ENCODE results near the gene AFF3.

Gene AFF3

DNA sequence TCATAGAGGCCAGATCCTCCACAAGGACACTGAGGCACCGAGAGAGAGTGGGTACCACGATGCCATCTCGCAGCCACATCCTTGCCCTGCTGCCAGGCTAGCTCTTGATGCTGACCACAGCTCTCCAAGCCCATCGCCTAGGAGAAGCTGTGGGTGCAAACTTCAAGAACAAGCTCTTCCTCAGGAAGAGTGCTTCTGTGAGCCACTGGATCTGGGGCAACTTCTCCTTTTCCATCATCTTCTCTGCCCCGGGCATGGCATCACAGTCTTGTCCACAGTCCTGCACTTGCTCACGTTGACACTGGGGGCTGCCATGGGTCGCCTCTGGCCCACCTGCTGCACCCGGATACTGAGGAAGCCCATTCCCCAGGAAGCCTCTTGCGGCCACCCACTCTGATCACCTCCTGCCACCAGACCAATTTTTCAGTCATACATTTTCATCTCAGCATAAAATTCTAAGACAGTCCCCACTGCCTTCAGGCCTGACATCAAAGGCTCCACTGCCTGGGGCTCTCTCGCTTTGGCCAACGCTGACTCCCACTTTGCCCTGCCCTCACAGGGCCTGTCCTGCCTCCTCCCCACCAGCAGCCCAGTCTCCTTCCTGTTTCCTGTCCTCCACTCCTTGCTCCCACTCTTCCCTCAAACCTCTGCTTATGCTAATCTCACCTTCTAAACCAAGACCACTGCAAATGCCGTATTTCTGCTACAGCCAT, 243.9 kb downstream of the AFF3 start:
- Histone ChIP-seq H3K27ac (ENCODE audit: low read length, poor library complexity, severe bottlenecking) (no peak overlapping the region), H3K27me3 (ENCODE audit: control insufficient read depth in 1 of 2, insufficient read depth in 1 of 2, low read length in 2 of 2) (peaks cover 0 to 22% of the 10 kb centered on the region in 2 experiments), H3K36me3 (ENCODE audit: control insufficient read depth in 1 of 2, insufficient read depth in 2 of 2, low read depth in 1 of 2, low read length in 2 of 2) (peaks cover 0 to 13% of the 10 kb centered on the region in 2 experiments), H3K23ac (ENCODE audit: low read length in 2 of 2) (no peak overlapping the region), H2BK15ac (ENCODE audit: low read depth, poor library complexity, severe bottlenecking) (no peak overlapping the region), H4K91ac (ENCODE audit: low read length) (no peak overlapping the region), H3K9ac (ENCODE audit: low read length) (no peak overlapping the region), H3K4me2 (ENCODE audit: low read length, poor library complexity, severe bottlenecking) (no peak overlapping the region), H3K4me1 (ENCODE audit: control insufficient read depth, insufficient read depth, low read depth, low read length) (peaks cover 3% of the 10 kb centered on the region), H2BK12ac (ENCODE audit: low read length in 2 of 2) (no peak overlapping the region), H2AFZ (ENCODE audit: low read depth, low read length) (no peak overlapping the region), H3K9me3 (ENCODE audit: control insufficient read depth, low read length) (no peaks in the 10 kb centered on the region), H2AK5ac (ENCODE audit: low read length, severe bottlenecking) (no peak overlapping the region), H3K4ac (ENCODE audit: low read depth in 1 of 2, low read length in 2 of 2) (peak overlapping the region in 1 of 2 experiments; percentile 12), H3K79me1 (replicated peaks; ENCODE audit: low read length, poor library complexity, severe bottlenecking) (peaks cover 37% of the 10 kb centered on the region), H2BK5ac (ENCODE audit: low read depth, low read length, poor library complexity, severe bottlenecking) (no peak overlapping the region), H3K18ac (ENCODE audit: low read depth in 1 of 2, low read length in 2 of 2) (peak overlapping the region in 1 of 2 experiments; percentile 59), H4K8ac (ENCODE audit: low read length) (peak overlapping the region; percentile 59), H2BK120ac (ENCODE audit: low read depth, low read length) (no peak overlapping the region), H3K4me3 (ENCODE audit: insufficient read depth in 1 of 2, low read depth in 1 of 2, low read length in 2 of 2) (no peak overlapping the region), H3K14ac (ENCODE audit: low read length in 2 of 2) (no peak overlapping the region)
- DNase-seq = no peak
- WGBS = 96% methylated on average over 11 of the region's 12 CpGs

GRCh38 chr2:99891428-99891780, 251.0 kb downstream of the AFF3 start:
- H4K8ac ChIP-seq (ENCODE audit: low read length) = peak overlapping the region; percentile 32
- no peak overlapping the region for H2BK120ac ChIP-seq (ENCODE audit: low read depth, low read length)
- H2BK15ac ChIP-seq (ENCODE audit: low read depth, poor library complexity, severe bottlenecking) = no peak overlapping the region
- H3K27ac ChIP-seq (ENCODE audit: low read length, poor library complexity, severe bottlenecking) = no peak overlapping the region
- H3K4me3 ChIP-seq (ENCODE audit: insufficient read depth in 1 of 2, low read depth in 1 of 2, low read length in 2 of 2) = no peak overlapping the region
- no peak overlapping the region for H3K9ac ChIP-seq (ENCODE audit: low read length)
- no peak overlapping the region for H2BK5ac ChIP-seq (ENCODE audit: low read depth, low read length, poor library complexity, severe bottlenecking)
- no peak overlapping the region for H2AK5ac ChIP-seq (ENCODE audit: low read length, severe bottlenecking)
- no peak overlapping the region for H3K4me2 ChIP-seq (ENCODE audit: low read length, poor library complexity, severe bottlenecking)
- peaks cover 25% of the 10 kb centered on the region for H3K79me1 ChIP-seq (replicated peaks; ENCODE audit: low read length, poor library complexity, severe bottlenecking)
- H3K27me3 ChIP-seq (ENCODE audit: control insufficient read depth in 1 of 2, insufficient read depth in 1 of 2, low read length in 2 of 2) = no peaks in the 10 kb centered on the region
- no peaks in the 10 kb centered on the region for H3K9me3 ChIP-seq (ENCODE audit: control insufficient read depth, low read length)
- no peak overlapping the region for H2BK12ac ChIP-seq (ENCODE audit: low read length in 2 of 2)
- WGBS = 93% methylated on average over 7 of the region's 7 CpGs
- H3K4ac ChIP-seq (ENCODE audit: low read depth in 1 of 2, low read length in 2 of 2) = no peak overlapping the region
- no peak overlapping the region for H3K18ac ChIP-seq (ENCODE audit: low read depth in 1 of 2, low read length in 2 of 2)
- no peak overlapping the region for H2AFZ ChIP-seq (ENCODE audit: low read depth, low read length)
- H3K14ac ChIP-seq (ENCODE audit: low read length in 2 of 2) = no peak overlapping the region
- peak overlapping the region; percentile 81 for H4K91ac ChIP-seq (ENCODE audit: low read length)
- no peak for DNase-seq
- peaks cover 8% of the 10 kb centered on the region for H3K4me1 ChIP-seq (ENCODE audit: control insufficient read depth, insufficient read depth, low read depth, low read length)
- H3K36me3 ChIP-seq (ENCODE audit: control insufficient read depth in 1 of 2, insufficient read depth in 2 of 2, low read depth in 1 of 2, low read length in 2 of 2) = peaks cover 0 to 11% of the 10 kb centered on the region in 2 experiments
- no peak overlapping the region for H3K23ac ChIP-seq (ENCODE audit: low read length in 2 of 2)

GRCh38 chr2:99890568-99891427, 251.6 kb downstream of the AFF3 start:
- peak overlapping the region; percentile 74 for H4K91ac ChIP-seq (ENCODE audit: low read length)
- H3K4me3 ChIP-seq (ENCODE audit: insufficient read depth in 1 of 2, low read depth in 1 of 2, low read length in 2 of 2) = no peak overlapping the region
- H3K23ac ChIP-seq (ENCODE audit: low read length in 2 of 2) = peak overlapping the region in 1 of 2 experiments; percentile 2
- DNase-seq = no peak
- H2BK12ac ChIP-seq (ENCODE audit: low read length in 2 of 2) = peak overlapping the region in 1 of 2 experiments; percentile 15
- peak overlapping the region in 1 of 2 experiments; percentile 18 for H3K14ac ChIP-seq (ENCODE audit: low read length in 2 of 2)
- WGBS = 83% methylated on average over 9 of the region's 10 CpGs
- H3K9ac ChIP-seq (ENCODE audit: low read length) = no peak overlapping the region
- H3K4me2 ChIP-seq (ENCODE audit: low read length, poor library complexity, severe bottlenecking) = no peak overlapping the region
- H3K36me3 ChIP-seq (ENCODE audit: control insufficient read depth in 1 of 2, insufficient read depth in 2 of 2, low read depth in 1 of 2, low read length in 2 of 2) = peaks cover 0 to 11% of the 10 kb centered on the region in 2 experiments
- H3K79me1 ChIP-seq (replicated peaks; ENCODE audit: low read length, poor library complexity, severe bottlenecking) = peaks cover 25% of the 10 kb centered on the region
- no peaks in the 10 kb centered on the region for H3K9me3 ChIP-seq (ENCODE audit: control insufficient read depth, low read length)
- H2BK15ac ChIP-seq (ENCODE audit: low read depth, poor library complexity, severe bottlenecking) = no peak overlapping the region
- H3K18ac ChIP-seq (ENCODE audit: low read depth in 1 of 2, low read length in 2 of 2) = peak overlapping the region; percentile 53 to 67
- no peaks in the 10 kb centered on the region for H3K27me3 ChIP-seq (ENCODE audit: control insufficient read depth in 1 of 2, insufficient read depth in 1 of 2, low read length in 2 of 2)
- no peak overlapping the region for H2AK5ac ChIP-seq (ENCODE audit: low read length, severe bottlenecking)
- no peak overlapping the region for H3K27ac ChIP-seq (ENCODE audit: low read length, poor library complexity, severe bottlenecking)
- peak overlapping the region; percentile 16 for H4K8ac ChIP-seq (ENCODE audit: low read length)
- peaks cover 8% of the 10 kb centered on the region for H3K4me1 ChIP-seq (ENCODE audit: control insufficient read depth, insufficient read depth, low read depth, low read length)
- no peak overlapping the region for H2BK5ac ChIP-seq (ENCODE audit: low read depth, low read length, poor library complexity, severe bottlenecking)
- H3K4ac ChIP-seq (ENCODE audit: low read depth in 1 of 2, low read length in 2 of 2) = peak overlapping the region in 1 of 2 experiments; percentile 22
- H2AFZ ChIP-seq (ENCODE audit: low read depth, low read length) = no peak overlapping the region
- no peak overlapping the region for H2BK120ac ChIP-seq (ENCODE audit: low read depth, low read length)

GRCh38 chr2:99888617-99889016, 253.8 kb downstream of the AFF3 start:
- H3K4ac ChIP-seq (ENCODE audit: low read depth in 1 of 2, low read length in 2 of 2) = no peak overlapping the region
- no peak overlapping the region for H2BK15ac ChIP-seq (ENCODE audit: low read depth, poor library complexity, severe bottlenecking)
- no peak overlapping the region for H2BK120ac ChIP-seq (ENCODE audit: low read depth, low read length)
- peaks cover 0 to 11% of the 10 kb centered on the region in 2 experiments for H3K36me3 ChIP-seq (ENCODE audit: control insufficient read depth in 1 of 2, insufficient read depth in 2 of 2, low read depth in 1 of 2, low read length in 2 of 2)
- no peak overlapping the region for H3K9ac ChIP-seq (ENCODE audit: low read length)
- H3K4me1 ChIP-seq (ENCODE audit: control insufficient read depth, insufficient read depth, low read depth, low read length) = peaks cover 8% of the 10 kb centered on the region
- peaks cover 32% of the 10 kb centered on the region for H3K79me1 ChIP-seq (replicated peaks; ENCODE audit: low read length, poor library complexity, severe bottlenecking)
- no peak overlapping the region for H2BK5ac ChIP-seq (ENCODE audit: low read depth, low read length, poor library complexity, severe bottlenecking)
- no peak overlapping the region for H3K27ac ChIP-seq (ENCODE audit: low read length, poor library complexity, severe bottlenecking)
- H3K14ac ChIP-seq (ENCODE audit: low read length in 2 of 2) = no peak overlapping the region
- H2AK5ac ChIP-seq (ENCODE audit: low read length, severe bottlenecking) = no peak overlapping the region
- DNase-seq = peak; percentile 25
- no peak overlapping the region for H2BK12ac ChIP-seq (ENCODE audit: low read length in 2 of 2)
- 71% methylated on average over 4 of the region's 5 CpGs for WGBS
- H4K8ac ChIP-seq (ENCODE audit: low read length) = no peak overlapping the region
- no peak overlapping the region for H4K91ac ChIP-seq (ENCODE audit: low read length)
- H3K9me3 ChIP-seq (ENCODE audit: control insufficient read depth, low read length) = no peaks in the 10 kb centered on the region
- H2AFZ ChIP-seq (ENCODE audit: low read depth, low read length) = no peak overlapping the region
- H3K27me3 ChIP-seq (ENCODE audit: control insufficient read depth in 1 of 2, insufficient read depth in 1 of 2, low read length in 2 of 2) = no peaks in the 10 kb centered on the region
- no peak overlapping the region for H3K4me2 ChIP-seq (ENCODE audit: low read length, poor library complexity, severe bottlenecking)
- H3K4me3 ChIP-seq (ENCODE audit: insufficient read depth in 1 of 2, low read depth in 1 of 2, low read length in 2 of 2) = no peak overlapping the region
- no peak overlapping the region for H3K18ac ChIP-seq (ENCODE audit: low read depth in 1 of 2, low read length in 2 of 2)
- H3K23ac ChIP-seq (ENCODE audit: low read length in 2 of 2) = no peak overlapping the region

Measured in mesenchymal stem cell (in vitro differentiated cells and primary cell).